GM12875 (cell line): ENCODE data around the gene C1QTNF8.

Experiments
- H3K4me3 ChIP-seq: one replicate; pipeline ENCODE4 v1.5.1; 2011; ENCODE audit warnings: low read depth, low read length, control low read depth
- TF ChIP-seq, protein P1 (sequence below): IDR thresholded peaks from 2 replicates; pipeline ENCODE4 v1.5.1; 2011; ENCODE audit warnings: low read depth, mild to moderate bottlenecking, control low read depth, inconsistent platforms, low read length, moderate library complexity, borderline replicate concordance; ENCODE audit not compliant: insufficient read depth

The C1QTNF8 gene

DNA sequence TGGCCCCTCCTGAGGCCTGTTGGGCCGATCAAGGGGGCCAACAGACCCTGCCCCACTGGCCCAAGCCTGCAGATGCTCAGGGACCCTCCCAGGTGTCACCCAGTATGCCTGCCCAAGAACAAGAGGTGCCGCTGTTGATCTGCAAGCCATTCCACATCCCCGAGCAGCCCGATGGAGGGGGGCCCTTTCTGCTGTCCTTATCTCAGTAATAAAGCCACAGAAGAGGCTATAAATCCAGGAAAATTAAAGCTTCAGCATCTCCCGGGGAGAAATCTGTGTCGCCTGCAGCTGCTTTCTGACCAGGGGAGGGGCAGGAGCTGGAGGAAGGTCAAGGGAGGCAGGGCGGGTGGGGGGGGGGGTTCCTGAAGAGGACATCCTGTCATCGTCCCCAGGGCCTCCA, 45.1 kb upstream of the C1QTNF8 start:
- TF ChIP-seq, protein P1, sequence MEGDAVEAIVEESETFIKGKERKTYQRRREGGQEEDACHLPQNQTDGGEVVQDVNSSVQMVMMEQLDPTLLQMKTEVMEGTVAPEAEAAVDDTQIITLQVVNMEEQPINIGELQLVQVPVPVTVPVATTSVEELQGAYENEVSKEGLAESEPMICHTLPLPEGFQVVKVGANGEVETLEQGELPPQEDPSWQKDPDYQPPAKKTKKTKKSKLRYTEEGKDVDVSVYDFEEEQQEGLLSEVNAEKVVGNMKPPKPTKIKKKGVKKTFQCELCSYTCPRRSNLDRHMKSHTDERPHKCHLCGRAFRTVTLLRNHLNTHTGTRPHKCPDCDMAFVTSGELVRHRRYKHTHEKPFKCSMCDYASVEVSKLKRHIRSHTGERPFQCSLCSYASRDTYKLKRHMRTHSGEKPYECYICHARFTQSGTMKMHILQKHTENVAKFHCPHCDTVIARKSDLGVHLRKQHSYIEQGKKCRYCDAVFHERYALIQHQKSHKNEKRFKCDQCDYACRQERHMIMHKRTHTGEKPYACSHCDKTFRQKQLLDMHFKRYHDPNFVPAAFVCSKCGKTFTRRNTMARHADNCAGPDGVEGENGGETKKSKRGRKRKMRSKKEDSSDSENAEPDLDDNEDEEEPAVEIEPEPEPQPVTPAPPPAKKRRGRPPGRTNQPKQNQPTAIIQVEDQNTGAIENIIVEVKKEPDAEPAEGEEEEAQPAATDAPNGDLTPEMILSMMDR = no peak
- H3K4me3 ChIP-seq = no peak overlapping the region

DNA sequence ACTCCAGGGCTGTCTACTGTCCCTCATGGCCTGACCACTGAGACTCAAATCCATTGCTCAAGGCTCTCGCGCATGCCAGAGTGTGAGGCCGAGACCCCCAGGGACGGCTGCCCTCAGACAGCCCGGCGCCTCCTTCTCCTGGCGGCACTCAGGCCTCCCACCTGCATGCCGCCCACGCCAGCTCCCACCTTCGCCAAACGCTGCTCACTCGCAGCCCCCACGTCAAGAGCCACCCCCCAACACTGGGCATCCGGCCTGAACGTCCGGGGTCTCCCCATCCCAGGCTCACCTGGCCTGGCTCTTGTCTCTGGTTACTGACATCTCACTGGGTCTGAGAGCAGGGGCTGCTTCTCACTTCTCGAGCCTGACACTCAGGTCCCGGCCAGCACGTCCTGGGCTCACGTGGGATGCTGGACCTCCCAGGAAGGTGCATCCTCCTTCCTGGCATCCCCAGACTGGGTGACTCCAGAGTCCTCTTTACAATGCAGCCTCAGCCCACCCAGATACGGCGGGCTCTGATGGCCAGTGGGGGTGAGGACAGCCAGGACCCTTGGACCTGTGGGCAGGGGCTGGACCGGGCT, 44.6 kb upstream of the C1QTNF8 start:
- TF ChIP-seq, protein P1 = no peak
- H3K4me3 ChIP-seq = no peak overlapping the region

DNA sequence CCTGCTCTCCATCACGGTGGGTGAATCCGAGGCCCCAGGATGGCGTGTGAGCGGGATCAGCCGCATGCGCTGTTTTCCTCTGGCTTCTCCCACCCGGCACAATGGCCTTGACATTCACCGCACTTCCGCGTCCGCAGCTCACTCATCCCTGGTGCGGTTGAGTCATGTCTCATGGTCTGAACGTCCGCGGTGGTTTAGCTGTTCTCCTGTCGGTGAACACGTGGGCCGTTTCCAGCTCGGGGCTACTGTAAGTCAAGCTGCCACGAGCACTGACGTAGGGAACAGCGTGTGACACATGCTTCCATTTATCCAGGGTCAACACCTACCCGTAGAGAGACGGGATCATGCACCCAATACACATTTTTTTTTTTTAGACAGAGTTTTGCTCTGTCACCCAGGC, 41.6 kb upstream of the C1QTNF8 start:
- no peak overlapping the region for H3K4me3 ChIP-seq
- TF ChIP-seq, protein P1 = no peak

DNA sequence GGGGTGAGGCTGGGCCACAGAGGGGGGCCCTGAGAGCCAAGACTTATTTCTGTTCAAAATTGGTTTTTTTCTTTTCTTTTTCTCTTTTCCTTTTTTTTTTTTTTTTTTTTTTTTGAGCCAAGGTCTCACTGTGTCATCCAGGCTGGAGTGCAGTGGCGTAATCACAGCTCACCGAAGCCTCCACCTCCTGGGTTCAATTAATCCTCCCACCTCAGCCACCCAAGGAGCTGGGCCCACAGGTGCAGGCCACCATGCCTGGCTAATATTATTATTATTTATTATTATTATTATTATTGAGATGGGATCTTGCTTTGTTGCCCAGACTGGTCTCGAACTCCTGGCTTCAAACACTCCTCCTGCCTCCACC, 39.4 kb upstream of the C1QTNF8 start:
- TF ChIP-seq, protein P1 = no peak
- no peak overlapping the region for H3K4me3 ChIP-seq

DNA sequence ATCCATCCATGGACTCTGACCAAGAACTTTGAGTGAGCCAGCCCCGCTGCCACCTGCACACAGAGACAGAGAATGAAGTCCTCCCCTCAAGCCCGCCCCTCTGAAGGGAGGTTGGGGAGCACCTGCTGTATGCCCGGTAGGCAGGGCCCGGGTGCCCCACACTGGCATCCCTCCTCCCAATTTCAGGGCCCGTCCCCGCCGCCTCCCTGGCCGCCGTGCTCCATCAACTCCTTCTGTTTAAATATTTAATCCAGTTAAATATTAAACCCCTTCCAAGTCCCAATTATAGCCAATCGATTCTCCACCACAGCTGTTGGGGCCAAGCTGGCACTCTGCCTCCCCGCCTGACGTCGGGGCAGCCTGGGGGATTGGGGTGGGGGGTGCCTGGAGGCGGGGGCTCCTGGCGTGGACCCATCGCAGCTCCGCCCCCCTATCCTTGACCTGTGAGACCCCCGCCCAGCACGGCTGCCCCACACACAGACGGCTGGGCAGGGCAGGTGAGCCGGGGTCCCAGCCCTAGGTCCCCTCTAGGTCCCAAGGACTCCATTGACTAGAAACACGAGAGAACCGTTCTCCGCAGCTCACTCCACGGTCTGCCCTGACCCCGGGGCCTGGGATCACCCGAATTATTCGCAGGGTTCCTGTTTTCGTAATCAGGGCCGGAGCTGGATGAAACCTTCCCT, 38.9 kb upstream of the C1QTNF8 start:
- no peak overlapping the region for H3K4me3 ChIP-seq
- TF ChIP-seq, protein P1 = no peak

DNA sequence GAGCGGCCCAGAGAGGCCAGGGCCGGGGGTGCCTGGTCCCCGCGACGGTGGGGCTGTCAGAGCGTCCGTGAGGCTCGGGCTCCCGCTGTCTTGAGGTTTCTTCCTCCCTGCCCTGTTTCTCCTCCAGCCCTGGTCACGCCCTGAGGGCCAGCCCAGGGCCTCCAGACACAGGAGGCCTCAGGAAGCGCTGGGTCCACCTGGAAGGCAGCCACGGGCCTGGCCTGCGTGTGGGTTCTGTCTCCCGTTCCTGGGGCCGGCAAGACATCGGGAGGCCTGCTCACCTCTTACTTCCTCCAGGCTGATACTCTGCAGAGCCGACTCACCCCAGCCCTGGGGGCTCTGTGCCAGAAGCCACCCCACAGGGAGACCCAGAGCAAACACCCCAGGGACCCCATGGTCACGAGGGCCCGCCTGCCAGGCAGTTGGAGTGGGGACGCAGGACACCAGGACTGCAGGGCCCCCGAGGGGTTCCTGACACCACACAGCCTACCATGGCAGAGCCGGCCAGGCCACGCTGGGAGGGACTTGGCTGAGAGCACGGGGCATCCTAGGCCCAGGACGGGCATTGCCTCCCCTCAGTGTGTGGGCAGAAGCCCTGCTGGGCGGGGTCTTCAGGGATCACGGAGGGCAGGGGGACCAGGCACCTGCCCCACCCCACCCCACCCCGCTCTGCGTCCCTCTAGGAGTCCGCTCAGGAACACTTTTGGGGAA, 37.9 kb upstream of the C1QTNF8 start:
- no peak overlapping the region for H3K4me3 ChIP-seq
- TF ChIP-seq, protein P1 = no peak

DNA sequence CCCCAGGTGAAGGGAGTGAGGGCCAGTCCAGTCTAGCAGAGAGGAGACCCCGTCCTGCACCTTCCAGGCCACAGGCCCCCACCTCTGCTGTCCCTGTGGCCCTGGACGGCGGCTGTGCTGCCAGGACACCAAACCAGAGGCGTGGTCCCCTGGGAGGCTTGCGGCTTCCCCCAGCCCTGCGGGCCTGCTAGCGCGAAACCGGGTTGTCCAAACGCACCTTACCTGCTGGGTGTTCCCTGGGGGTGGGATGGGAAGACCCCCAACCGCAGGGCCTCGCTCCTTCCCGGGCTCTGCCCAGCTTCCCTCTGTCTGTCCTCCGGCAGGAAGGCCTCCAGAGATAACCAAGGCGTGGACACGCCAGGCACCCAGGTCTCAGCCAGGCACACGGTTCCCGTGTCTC, 37.2 kb upstream of the C1QTNF8 start:
- no peak overlapping the region for H3K4me3 ChIP-seq
- TF ChIP-seq, protein P1 = no peak
